Neural cell (in vitro differentiated cells): ENCODE measurements around the gene USP27X.

Experiments used
- POLR2AphosphoS5 ChIP-seq: IDR thresholded peaks from 2 replicates; pipeline ENCODE4 v1.6.1; 2012
- TF ChIP-seq, protein P1 (sequence below): fragments of 450-650 bp; IDR thresholded peaks from 2 replicates; pipeline ENCODE4 v1.5.1; 2014; ENCODE audit warnings: antibody characterized with exemption, mild to moderate bottlenecking, moderate library complexity; ENCODE audit not compliant: poor library complexity, severe bottlenecking

DNA sequence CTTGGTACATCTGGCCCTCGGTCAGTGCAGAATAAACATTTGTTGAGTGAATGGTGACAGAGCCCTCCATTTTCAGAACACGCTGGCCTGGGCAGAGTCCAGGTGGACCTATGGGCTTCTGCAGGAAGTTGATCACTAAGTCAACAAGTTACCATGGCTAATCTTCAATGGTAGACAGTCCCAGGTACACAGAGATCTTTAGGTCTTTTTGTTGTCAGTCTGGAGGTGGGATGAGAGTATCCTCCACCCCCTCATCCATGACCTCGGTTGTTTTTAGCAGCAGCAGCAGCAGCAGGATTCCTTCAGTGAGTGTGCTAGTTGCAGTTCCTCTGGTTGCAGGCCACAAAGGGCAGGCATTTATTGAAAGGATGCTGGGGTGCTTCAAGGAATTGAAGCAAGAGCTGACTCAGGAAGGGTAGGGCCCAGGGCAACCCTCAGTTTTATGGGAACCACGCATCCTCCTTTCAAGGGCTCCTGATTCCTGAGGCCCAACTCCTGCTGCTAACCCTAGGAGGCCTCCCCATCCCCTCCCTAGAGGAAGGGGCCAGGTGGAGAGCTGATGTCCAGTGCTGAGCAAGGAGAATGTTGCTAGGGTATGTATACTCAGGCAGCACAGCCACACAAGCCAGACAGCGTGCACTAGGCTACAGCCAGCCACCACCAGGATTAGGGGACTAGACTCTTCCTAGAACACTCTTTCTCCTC lies 1.7 kb upstream of the USP27X start:
- TF ChIP-seq, protein P1, sequence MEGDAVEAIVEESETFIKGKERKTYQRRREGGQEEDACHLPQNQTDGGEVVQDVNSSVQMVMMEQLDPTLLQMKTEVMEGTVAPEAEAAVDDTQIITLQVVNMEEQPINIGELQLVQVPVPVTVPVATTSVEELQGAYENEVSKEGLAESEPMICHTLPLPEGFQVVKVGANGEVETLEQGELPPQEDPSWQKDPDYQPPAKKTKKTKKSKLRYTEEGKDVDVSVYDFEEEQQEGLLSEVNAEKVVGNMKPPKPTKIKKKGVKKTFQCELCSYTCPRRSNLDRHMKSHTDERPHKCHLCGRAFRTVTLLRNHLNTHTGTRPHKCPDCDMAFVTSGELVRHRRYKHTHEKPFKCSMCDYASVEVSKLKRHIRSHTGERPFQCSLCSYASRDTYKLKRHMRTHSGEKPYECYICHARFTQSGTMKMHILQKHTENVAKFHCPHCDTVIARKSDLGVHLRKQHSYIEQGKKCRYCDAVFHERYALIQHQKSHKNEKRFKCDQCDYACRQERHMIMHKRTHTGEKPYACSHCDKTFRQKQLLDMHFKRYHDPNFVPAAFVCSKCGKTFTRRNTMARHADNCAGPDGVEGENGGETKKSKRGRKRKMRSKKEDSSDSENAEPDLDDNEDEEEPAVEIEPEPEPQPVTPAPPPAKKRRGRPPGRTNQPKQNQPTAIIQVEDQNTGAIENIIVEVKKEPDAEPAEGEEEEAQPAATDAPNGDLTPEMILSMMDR = no peak
- no peak for TF ChIP-seq POLR2AphosphoS5
